Neural cell (in vitro differentiated cells): ENCODE data around the gene ADAP1. TPM values are rescaled to one million over a fixed set of nuclear protein-coding genes. Genes with fewer than 3 reads are reported as not detected.

Experiments used
- H2AFZ ChIP-seq: fragments of 200-600, 300-800 bp; sonication (generic), shearing (Covaris generic); 2 replicates; pipeline ENCODE4 v1.6.0; 2014; ENCODE audit warnings: low read depth, mild to moderate bottlenecking, antibody characterized with exemption, low read length, moderate library complexity
- H3F3A ChIP-seq: fragments of 200-600 bp; shearing (Covaris generic); 2 replicates; pipeline ENCODE4 v1.6.1; 2016; ENCODE audit warnings: mild to moderate bottlenecking, moderate library complexity, mixed read lengths, antibody characterized with exemption, low read length; ENCODE audit not compliant: insufficient read depth, poor library complexity, severe bottlenecking
- H3K27ac ChIP-seq: fragments of 200-600, 300-800 bp; sonication (generic), shearing (Covaris generic); 2 replicates; pipeline ENCODE4 v1.5.1; 2014; ENCODE audit warnings: mild to moderate bottlenecking, low read length, moderate library complexity
- H3K27me3 ChIP-seq: fragments of 300-800, 200-600 bp; sonication (generic), shearing (Covaris generic); 2 replicates; pipeline ENCODE4 v1.6.0; 2014; ENCODE audit warnings: mild to moderate bottlenecking, low read depth, low read length, moderate library complexity; ENCODE audit not compliant: insufficient read depth
- H3K36me3 ChIP-seq: fragments of 300-800, 200-600 bp; sonication (generic), shearing (Covaris generic); 2 replicates; pipeline ENCODE4 v1.5.1; 2014; ENCODE audit warnings: mild to moderate bottlenecking, antibody characterized with exemption, low read length, moderate library complexity; ENCODE audit not compliant: insufficient read depth
- H3K4me2 ChIP-seq: fragments of 300-800, 200-600 bp; sonication (generic), shearing (Covaris generic); 2 replicates; pipeline ENCODE4 v1.6.0; 2014; ENCODE audit warnings: mild to moderate bottlenecking, low read length
- H3K4me3 ChIP-seq: fragments of 300-800, 200-600 bp; sonication (generic), shearing (Covaris generic); 2 replicates; pipeline ENCODE4 v1.5.1; 2014; ENCODE audit warnings: mild to moderate bottlenecking, low read length, moderate library complexity
- H3K79me2 ChIP-seq: fragments of 200-600 bp; shearing (Covaris generic); replicated peaks from 2 replicates; pipeline ENCODE4 v1.6.0; 2014; ENCODE audit warnings: mild to moderate bottlenecking, low read length, moderate library complexity; ENCODE audit not compliant: insufficient read depth
- H3K9ac ChIP-seq: fragments of 300-800, 200-600 bp; sonication (generic), shearing (Covaris generic); 2 replicates; pipeline ENCODE4 v1.6.1; 2016; ENCODE audit warnings: mild to moderate bottlenecking, low read length, mixed read lengths
- H3K9me2 ChIP-seq: fragments of 200-600 bp; shearing (Covaris generic); 2 replicates; pipeline ENCODE4 v1.6.1; 2016; ENCODE audit warnings: mild to moderate bottlenecking, low read length, mixed read lengths; ENCODE audit not compliant: insufficient read depth
- H3K9me3 ChIP-seq: fragments of 200-600, 300-800 bp; sonication (generic), shearing (Covaris generic); 2 replicates; pipeline ENCODE4 v1.6.1; 2016; ENCODE audit warnings: mild to moderate bottlenecking, mixed run types, low read length, moderate library complexity, mixed read lengths
- H4K20me1 ChIP-seq: fragments of 200-600 bp; shearing (Covaris generic); 2 replicates; pipeline ENCODE4 v1.6.1; 2016; ENCODE audit warnings: mild to moderate bottlenecking, mixed run types; ENCODE audit not compliant: insufficient read depth
- CTCF ChIP-seq: fragments of 450-650 bp; IDR thresholded peaks from 2 replicates; pipeline ENCODE4 v1.5.1; 2014; ENCODE audit warnings: antibody characterized with exemption, mild to moderate bottlenecking, moderate library complexity; ENCODE audit not compliant: poor library complexity, severe bottlenecking
- EP300 ChIP-seq: fragments of 450-650 bp; conservative IDR thresholded peaks from 2 replicates; pipeline ENCODE4 v1.6.1; 2014; ENCODE audit warnings: antibody characterized with exemption, mild to moderate bottlenecking, moderate library complexity; ENCODE audit not compliant: poor library complexity, severe bottlenecking
- EZH2 ChIP-seq: fragments of 200-600, 300-800 bp; shearing (Covaris generic), sonication (generic); IDR thresholded peaks from 2 replicates; pipeline ENCODE4 v1.6.1; 2014; ENCODE audit warnings: antibody characterized with exemption, low read length, borderline replicate concordance, mild to moderate bottlenecking; ENCODE audit not compliant: insufficient read depth, poor library complexity, severe bottlenecking
- MXI1 ChIP-seq: fragments of 450-650 bp; conservative IDR thresholded peaks from 2 replicates; pipeline ENCODE4 v1.6.1; 2014; ENCODE audit warnings: antibody characterized with exemption, mild to moderate bottlenecking; ENCODE audit not compliant: poor library complexity, severe bottlenecking
- POLR2AphosphoS5 ChIP-seq: IDR thresholded peaks from 2 replicates; pipeline ENCODE4 v1.6.1; 2012
- RAD21 ChIP-seq: fragments of 450-650 bp; conservative IDR thresholded peaks from 2 replicates; pipeline ENCODE4 v1.6.1; 2014; ENCODE audit warnings: antibody characterized with exemption, mild to moderate bottlenecking, moderate library complexity
- REST ChIP-seq: IDR thresholded peaks from 2 replicates; pipeline ENCODE4 v1.6.1; 2012; ENCODE audit warnings: borderline replicate concordance
- SMC3 ChIP-seq: fragments of 450-650 bp; conservative IDR thresholded peaks from 2 replicates; pipeline ENCODE4 v1.6.1; 2014; ENCODE audit warnings: antibody characterized with exemption, mild to moderate bottlenecking, moderate library complexity; ENCODE audit not compliant: poor library complexity
- TAF1 ChIP-seq: IDR thresholded peaks from 2 replicates; pipeline ENCODE4 v1.6.1; 2012; ENCODE audit warnings: low read depth
- polyA plus RNA-seq: library from polyadenylated mRNA; depleted of rRNA; stranded (reverse); fragments of >200 nt; gene quantifications from 2 replicates; pipeline ENCODE4 v1.2.3, GENCODE V29; 2014

The ADAP1 gene
- polyA plus RNA-seq, 1 donor from 2014 or later = 76.8 TPM

- no peaks in the 10 kb centered on the region for H3K36me3 ChIP-seq
- H3K9ac ChIP-seq = no peak overlapping the region
- H3K79me2 ChIP-seq = no peaks in the 10 kb centered on the region
- no peaks in the 10 kb centered on the region for H3K27me3 ChIP-seq
- H3K4me2 ChIP-seq = no peak overlapping the region
- H3F3A ChIP-seq = no peaks in the 10 kb centered on the region
- H2AFZ ChIP-seq = no peak overlapping the region
- H4K20me1 ChIP-seq = no peaks in the 10 kb centered on the region
- H3K9me2 ChIP-seq = no peaks in the 10 kb centered on the region
- no peak overlapping the region for H3K4me3 ChIP-seq
- no peaks in the 10 kb centered on the region for H3K9me3 ChIP-seq
- H3K27ac ChIP-seq = no peak overlapping the region
- no peak for TF ChIP-seq EP300
- TF ChIP-seq CTCF = no peak
- no peak for TF ChIP-seq EZH2
- TF ChIP-seq TAF1 = no peak
- TF ChIP-seq REST = no peak
- no peak for TF ChIP-seq MXI1
- no peak for TF ChIP-seq POLR2AphosphoS5
- TF ChIP-seq SMC3 = no peak
- TF ChIP-seq RAD21 = no peak
Measured at GRCh38 chr7:856444-857095, 97.9 kb downstream of the ADAP1 start.

GRCh38 chr7:855686-856369, 98.7 kb downstream of the ADAP1 start:
- H3K9ac ChIP-seq = no peak overlapping the region
- H4K20me1 ChIP-seq = no peaks in the 10 kb centered on the region
- no peak overlapping the region for H3K4me3 ChIP-seq
- no peak overlapping the region for H2AFZ ChIP-seq
- H3K27me3 ChIP-seq = no peaks in the 10 kb centered on the region
- H3K9me2 ChIP-seq = no peaks in the 10 kb centered on the region
- H3K79me2 ChIP-seq = no peaks in the 10 kb centered on the region
- no peaks in the 10 kb centered on the region for H3K36me3 ChIP-seq
- H3K9me3 ChIP-seq = no peaks in the 10 kb centered on the region
- H3K4me2 ChIP-seq = no peak overlapping the region
- H3K27ac ChIP-seq = no peak overlapping the region
- TF ChIP-seq TAF1 (no peak), EZH2 (no peak), RAD21 (no peak), EP300 (no peak), POLR2AphosphoS5 (no peak), SMC3 (no peak), MXI1 (no peak), REST (no peak), CTCF (no peak)
- no peaks in the 10 kb centered on the region for H3F3A ChIP-seq
